Stomach (tissue), 9 donors: ENCODE measurements around the gene MZF1. TPM values are rescaled to one million over a fixed set of nuclear protein-coding genes. Genes with fewer than 3 reads are reported as not detected.

ENCODE experiments used
- DNase-seq, 2 donors: peaks; one replicate each; pipeline versions ENCODE4 v3.0.0 to v3.0.0-alpha.2; 2013 to 2019
- H3K27ac ChIP-seq, 5 donors: fragments of 200-600 bp in 4 of 5; sonication (generic) in 4 of 5; one replicate each; pipeline ENCODE4 v1.5.1; 2013 to 2019; ENCODE audit warnings: mild to moderate bottlenecking in 1 of 5, moderate library complexity in 1 of 5
- H3K27me3 ChIP-seq, 3 donors: fragments of 200-600 bp; sonication (generic); one replicate each; pipeline ENCODE4 v1.5.1; 2017 to 2019; ENCODE audit warnings: mixed run types in 1 of 3
- H3K36me3 ChIP-seq, 4 donors: fragments of 200-600 bp; sonication (generic); 1 replicate in 3 of 4; 2 replicates in 1 of 4; pipeline ENCODE4 v1.5.1; 2016 to 2019
- H3K4me1 ChIP-seq, 4 donors: fragments of 200-600 bp; sonication (generic); one replicate each; pipeline ENCODE4 v1.5.1; 2016 to 2019
- H3K4me3 ChIP-seq, 4 donors: fragments of 200-600 bp; sonication (generic) in 3 of 4; one replicate each; pipeline ENCODE4 v1.5.1; 2016 to 2019; ENCODE audit warnings: mild to moderate bottlenecking in 1 of 4
- H3K9me3 ChIP-seq, 4 donors: fragments of 200-600 bp; sonication (generic); one replicate each; pipeline ENCODE4 v1.5.1; 2016 to 2019
- CTCF ChIP-seq, 7 experiments: fragments of 450-650 bp in 4 of 7; fragments of 200-600 bp in 3 of 7; sonication (generic) in 3 of 7; IDR thresholded peaks; one replicate each; pipeline ENCODE4 v1.5.1; 2016 to 2019; ENCODE audit warnings: antibody characterized with exemption in 7 of 7, control low read depth in 2 of 7, mild to moderate bottlenecking in 1 of 7
- EP300 ChIP-seq: sonication (generic); formaldehyde crosslinking; IDR thresholded peaks from one replicate; pipeline ENCODE4 v1.6.1; 2017; ENCODE audit warnings: antibody characterized with exemption
- POLR2A ChIP-seq, 4 donors: fragments of 450-650 bp; IDR thresholded peaks; one replicate each; pipeline ENCODE4 v1.6.1; 2016; ENCODE audit warnings: antibody characterized with exemption in 4 of 4, control low read depth in 2 of 4, mild to moderate bottlenecking in 1 of 4, moderate library complexity in 1 of 4
- POLR2AphosphoS5 ChIP-seq, 3 donors: sonication (generic); formaldehyde crosslinking; IDR thresholded peaks; one replicate each; pipeline ENCODE4 v1.6.1; 2016; ENCODE audit warnings: antibody characterized with exemption in 3 of 3
- WGBS, 5 donors: extraction: QIAGEN DNeasy Blood & Tissue Kit in 3 of 5; methylation state at CpG; one replicate each; pipeline versions ENCODE4 v1.1.5 to v1.1.7; 2013 to 2018; 5-methylcytosine and 5-hydroxymethylcytosine counted together
- intact Hi-C: fragments of 100-400 bp; cut with DNase I; formaldehyde crosslinking; loops from one replicate; pipeline ENCODE4 v1.15.1; 2023; ENCODE audit warnings: low total_unique reads
- polyA plus RNA-seq, 3 donors: library from polyadenylated mRNA; stranded (reverse); fragments of 200-250 nt; gene quantifications; one replicate each; pipeline ENCODE4 v1.2.3, GENCODE V29; 2013
- total RNA-seq, 5 donors: library from RNA; depleted of rRNA; stranded (reverse); fragments of >200 nt; gene quantifications; one replicate each; pipeline versions ENCODE4 v1.1.0 to v1.2.3, GENCODE V29; 2014 to 2016
- donor health status: healthy with polysubstance abuse.
- donor health status: Bipolar disorder and iron deficiency.
- donor health status: healthy.

The MZF1 gene
- total and polyA plus RNA-seq, 8 donors: 14.0 to 84.9 (median 49.3) TPM

DNA sequence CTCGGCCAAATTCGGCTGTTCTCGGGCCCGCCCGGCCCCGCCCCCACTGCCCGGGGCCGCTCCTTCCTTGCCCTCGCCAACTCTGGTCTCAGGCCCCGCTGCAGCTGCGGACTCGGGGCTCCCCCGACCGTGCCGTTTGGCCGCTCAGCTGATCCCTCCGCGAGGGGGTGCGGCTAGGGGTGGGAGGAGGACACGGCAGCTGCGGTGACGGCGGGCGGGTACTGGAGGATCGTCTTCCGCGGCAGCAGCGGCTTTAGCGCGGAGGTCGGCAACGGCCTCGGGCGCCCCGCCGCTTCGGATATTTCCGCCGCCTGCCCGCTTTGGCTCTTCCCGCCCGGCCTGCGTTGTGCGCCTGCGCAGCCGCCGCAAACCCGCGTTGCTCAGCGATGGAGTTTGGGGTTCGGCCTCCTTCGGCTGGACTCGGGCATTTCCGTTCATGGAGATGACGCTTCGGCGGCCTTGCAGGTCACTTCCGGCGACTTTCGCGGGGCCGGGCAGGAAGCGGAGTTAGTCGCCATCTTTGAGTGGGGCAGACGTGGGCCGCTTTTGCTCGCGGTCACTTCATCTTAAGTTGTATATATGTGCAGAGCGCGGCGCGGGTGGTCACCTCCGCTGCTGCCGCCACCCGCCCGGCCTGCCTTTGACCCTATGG is 14.4 kb downstream of the MZF1 start:
- H3K9me3 ChIP-seq: no peaks in the 10 kb centered on the region
- TF ChIP-seq EP300: no peak
- peak in 1 of 7 experiments; percentile 8 for TF ChIP-seq CTCF (IDR thresholded peaks at IDR 0.05)
- TF ChIP-seq POLR2AphosphoS5 (IDR thresholded peaks at IDR 0.05): peak; percentile 58 to 69 (median 65)
- no peak for TF ChIP-seq POLR2A (IDR thresholded peaks at IDR 0.05)
- H3K4me3 ChIP-seq: peak overlapping the region; percentile 72 to 88 (median 80)
- H3K36me3 ChIP-seq: peaks cover 15 to 21% (median 17%) of the 10 kb centered on the region in 4 donors
- peaks cover 64 to 77% (median 77%) of the 10 kb centered on the region in 4 donors for H3K4me1 ChIP-seq
- intact Hi-C loops: no loop called here
- WGBS, 5 donors: 0 to 1% (median 0%) methylated on average over 21 to 76 of the region's 76 CpGs
- peak overlapping the region; percentile 100 for H3K27ac ChIP-seq
- DNase-seq: peak; percentile 99 to 100
- H3K27me3 ChIP-seq: peaks cover 0 to 20% (median 9%) of the 10 kb centered on the region in 3 donors

GRCh38 chr19:58558066-58558622 is 15.0 kb downstream of the MZF1 start, which contains the start of gene UBE2M:
Gene UBE2M, minus strand, starts transcription at chr19:58558611. Its CDS starts 230 bp downstream, at chr19:58558381.
- Histone ChIP-seq H3K4me3 (peak within 1 kb of the TSS; percentile 72 to 88 (median 80)), H3K27ac (peak within 1 kb of the TSS; percentile 100), H3K4me1 (peaks cover 62 to 77% (median 76%) of the 10 kb centered on the region in 4 donors), H3K27me3 (peaks cover 0 to 14% (median 8%) of the 10 kb centered on the region in 3 donors), H3K36me3 (peaks cover 16 to 27% (median 22%) of the 10 kb centered on the region in 4 donors), H3K9me3 (no peaks in the 10 kb centered on the region)
- 0 to 1% (median 1%) methylated on average over 39 to 62 of the region's 62 CpGs for WGBS, 5 donors
- intact Hi-C loops: no loop called here
- TF ChIP-seq POLR2AphosphoS5 (IDR thresholded peaks at IDR 0.05) (peak in 1 of 3 donors; percentile 21), EP300 (no peak)
- DNase-seq: peak; percentile 63 to 81

GRCh38 chr19:58557221-58558065 is 15.7 kb downstream of the MZF1 start:
- Histone ChIP-seq H3K4me3 (peak overlapping the region; percentile 72 to 88 (median 80)), H3K4me1 (peaks cover 55 to 77% (median 72%) of the 10 kb centered on the region in 4 donors), H3K9me3 (no peaks in the 10 kb centered on the region), H3K27me3 (peaks cover 0 to 7% (median 3%) of the 10 kb centered on the region in 3 donors), H3K27ac (peak overlapping the region; percentile 100), H3K36me3 (peaks cover 23 to 34% (median 29%) of the 10 kb centered on the region in 4 donors)
- no peak for DNase-seq
- intact Hi-C loops: no loop called here
- 22 to 28% (median 26%) methylated on average over 12 of the region's 12 CpGs for WGBS, 5 donors
- no peak for TF ChIP-seq POLR2AphosphoS5 (IDR thresholded peaks at IDR 0.05)
- TF ChIP-seq CTCF (IDR thresholded peaks at IDR 0.05): no peak
- TF ChIP-seq EP300: no peak
- TF ChIP-seq POLR2A (IDR thresholded peaks at IDR 0.05): no peak

DNA sequence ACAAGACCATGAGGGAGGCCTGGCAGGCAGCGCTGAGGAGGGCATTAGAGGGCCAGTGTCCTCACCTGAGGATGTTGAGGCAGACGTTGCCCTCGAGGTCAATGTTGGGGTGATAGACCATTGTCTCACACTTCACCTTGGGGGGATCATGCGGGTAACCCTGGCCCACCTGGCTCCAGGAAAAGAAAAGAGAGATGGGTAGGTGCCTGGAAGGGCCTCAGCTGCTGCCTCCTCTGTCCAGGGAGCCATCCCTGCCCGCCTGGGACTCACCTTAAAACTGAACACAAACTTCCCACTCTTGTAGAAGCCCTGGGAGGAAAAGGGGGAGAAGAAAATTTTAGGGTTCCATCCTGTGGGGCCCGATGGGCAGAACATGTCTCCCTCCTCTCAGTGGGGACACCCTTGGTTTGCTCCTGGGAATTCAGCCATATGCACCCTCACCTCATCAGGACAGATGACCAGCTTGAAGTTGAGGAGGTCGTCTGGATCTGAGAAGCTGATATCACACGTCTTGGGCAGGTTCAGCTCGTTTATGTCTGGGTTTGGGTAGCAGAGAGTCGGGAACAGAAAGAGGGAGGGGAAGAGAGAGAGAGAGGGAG is 16.4 kb downstream of the MZF1 start:
- DNase-seq: no peak
- Histone ChIP-seq H3K4me3 (peak overlapping the region; percentile 72 to 88 (median 80)), H3K27ac (peak overlapping the region in 4 of 5 donors; percentile 100), H3K9me3 (no peaks in the 10 kb centered on the region), H3K27me3 (no peaks in the 10 kb centered on the region), H3K36me3 (peaks cover 30 to 41% (median 36%) of the 10 kb centered on the region in 4 donors), H3K4me1 (peaks cover 47 to 73% (median 66%) of the 10 kb centered on the region in 4 donors)
- intact Hi-C loops: no loop called here
- 50 to 57% (median 53%) methylated on average over 10 of the region's 10 CpGs for WGBS, 5 donors
- no peak for TF ChIP-seq CTCF (IDR thresholded peaks at IDR 0.05)
- TF ChIP-seq POLR2AphosphoS5 (IDR thresholded peaks at IDR 0.05): no peak
- no peak for TF ChIP-seq EP300
- no peak for TF ChIP-seq POLR2A (IDR thresholded peaks at IDR 0.05)
